Neutrophil (primary cell): ENCODE data around the gene NTM.

Experiments used
- H3K27ac ChIP-seq: fragments of 200-600 bp; sonication (generic); 2 replicates; pipeline ENCODE4 v1.5.1; 2016; ENCODE audit warnings: mild to moderate bottlenecking, moderate library complexity
- H3K27me3 ChIP-seq: fragments of 200-600 bp; sonication (generic); 2 replicates; pipeline ENCODE4 v1.6.0; 2016; ENCODE audit warnings: mild to moderate bottlenecking
- H3K36me3 ChIP-seq: fragments of 200-600 bp; sonication (generic); 2 replicates; pipeline ENCODE4 v1.5.1; 2017
- H3K4me1 ChIP-seq, 2 experiments: fragments of 200-600 bp in 1 of 2; sonication (generic) in 1 of 2; 1 replicate in 1 of 2; 2 replicates in 1 of 2; pipeline versions ENCODE4 v1.5.1 to v1.6.1; 2013 to 2016; ENCODE audit warnings: low read depth in 1 of 2, low read length in 1 of 2, mild to moderate bottlenecking in 1 of 2, moderate library complexity in 1 of 2; ENCODE audit not compliant: control insufficient read depth in 1 of 2, insufficient read depth in 1 of 2
- H3K4me3 ChIP-seq, 2 experiments: fragments of 200-600 bp in 1 of 2; sonication (generic) in 1 of 2; 1 replicate in 1 of 2; 2 replicates in 1 of 2; pipeline ENCODE4 v1.5.1; 2013 to 2016; ENCODE audit warnings: low read depth in 1 of 2, low read length in 1 of 2, mild to moderate bottlenecking in 1 of 2, moderate library complexity in 1 of 2
- H3K9me3 ChIP-seq: fragments of 200-600 bp; sonication (generic); 2 replicates; pipeline ENCODE4 v1.5.1; 2016
- CTCF ChIP-seq: fragments of 200-600 bp; sonication (generic); IDR thresholded peaks from 2 replicates; pipeline ENCODE4 v1.5.1; 2016; ENCODE audit warnings: antibody characterized with exemption

The NTM gene

GRCh38 chr11:131397675-131398074, 27.3 kb downstream of the NTM start:
- H3K4me1 ChIP-seq = no peaks in the 10 kb centered on the region
- no peak overlapping the region for H3K27ac ChIP-seq
- H3K36me3 ChIP-seq = no peaks in the 10 kb centered on the region
- no peaks in the 10 kb centered on the region for H3K27me3 ChIP-seq
- no peaks in the 10 kb centered on the region for H3K9me3 ChIP-seq
- no peak overlapping the region for H3K4me3 ChIP-seq
- TF ChIP-seq CTCF = no peak

- no peak overlapping the region for H3K27ac ChIP-seq
- TF ChIP-seq CTCF = no peak
- H3K36me3 ChIP-seq = no peaks in the 10 kb centered on the region
- H3K4me3 ChIP-seq = no peak overlapping the region
- H3K27me3 ChIP-seq = peaks cover 16% of the 10 kb centered on the region
- H3K4me1 ChIP-seq = no peaks in the 10 kb centered on the region
- no peaks in the 10 kb centered on the region for H3K9me3 ChIP-seq
These were observed 31.6 kb downstream of the NTM start for GRCh38 chr11:131402040-131402439.

- Histone ChIP-seq H3K4me1 (peaks cover 4 to 9% of the 10 kb centered on the region in 2 experiments), H3K9me3 (no peaks in the 10 kb centered on the region)
- TF ChIP-seq CTCF = no peak
These were observed 33.6 kb downstream of the NTM start for GRCh38 chr11:131404010-131404409.

GRCh38 chr11:131408025-131408640, 37.7 kb downstream of the NTM start:
- Histone ChIP-seq H3K4me3 (no peak overlapping the region), H3K27me3 (peaks cover 18% of the 10 kb centered on the region), H3K36me3 (no peaks in the 10 kb centered on the region), H3K9me3 (no peaks in the 10 kb centered on the region), H3K27ac (no peak overlapping the region), H3K4me1 (peaks cover 4 to 9% of the 10 kb centered on the region in 2 experiments)
- TF ChIP-seq CTCF = no peak

More at GRCh38 chr11:131404010-131404409, 33.6 kb downstream of the NTM start:
- Histone ChIP-seq H3K27ac (no peak overlapping the region), H3K27me3 (peaks cover 18% of the 10 kb centered on the region), H3K36me3 (no peaks in the 10 kb centered on the region), H3K4me3 (no peak overlapping the region)

- Histone ChIP-seq H3K4me3 (no peak overlapping the region), H3K9me3 (no peaks in the 10 kb centered on the region), H3K36me3 (no peaks in the 10 kb centered on the region), H3K27me3 (peaks cover 18% of the 10 kb centered on the region), H3K4me1 (peaks cover 4 to 9% of the 10 kb centered on the region in 2 experiments), H3K27ac (no peak overlapping the region)
- TF ChIP-seq CTCF = no peak
These were observed 38.9 kb downstream of the NTM start for GRCh38 chr11:131409345-131409744.
